Neural progenitor cell (in vitro differentiated cells): ENCODE results near the gene SRSF7. TPM values are rescaled to one million over a fixed set of nuclear protein-coding genes. Genes with fewer than 3 reads are reported as not detected.

Source experiments
- DNase-seq: peaks from one replicate; pipeline ENCODE4 v3.0.0-alpha.2; 2016; ENCODE audit warnings: low spot score
- H2AFZ ChIP-seq: fragments of 200-600 bp; sonication (generic); replicated peaks from 2 replicates; pipeline ENCODE4 v1.6.1; 2016; ENCODE audit warnings: antibody characterized with exemption
- H3F3A ChIP-seq: fragments of 200-600 bp; sonication (generic); 2 replicates; pipeline ENCODE4 v1.6.1; 2016; ENCODE audit warnings: antibody characterized with exemption, low read depth
- H3K27ac ChIP-seq: fragments of 200-600 bp; sonication (generic); 2 replicates; pipeline ENCODE4 v1.5.1; 2016; ENCODE audit warnings: mild to moderate bottlenecking
- H3K27me3 ChIP-seq: fragments of 200-600 bp; sonication (generic); 2 replicates; pipeline ENCODE4 v1.6.1; 2016; ENCODE audit warnings: mild to moderate bottlenecking, moderate library complexity
- H3K36me3 ChIP-seq: fragments of 200-600 bp; sonication (generic); 2 replicates; pipeline ENCODE4 v1.5.1; 2016
- H3K4me1 ChIP-seq: fragments of 200-600 bp; sonication (generic); 2 replicates; pipeline ENCODE4 v1.6.1; 2016; ENCODE audit warnings: mixed run types
- H3K4me2 ChIP-seq: fragments of 200-600 bp; sonication (generic); 2 replicates; pipeline ENCODE4 v1.6.1; 2016
- H3K4me3 ChIP-seq: fragments of 200-600 bp; sonication (generic); 2 replicates; pipeline ENCODE4 v1.5.1; 2016
- H3K79me2 ChIP-seq: fragments of 200-600 bp; sonication (generic); 2 replicates; pipeline ENCODE4 v1.6.1; 2016; ENCODE audit warnings: low read depth
- H3K9ac ChIP-seq: fragments of 200-600 bp; sonication (generic); 2 replicates; pipeline ENCODE4 v1.6.1; 2016
- H3K9me3 ChIP-seq: fragments of 200-600 bp; sonication (generic); 2 replicates; pipeline ENCODE4 v1.5.1; 2016; ENCODE audit warnings: low read depth
- H4K20me1 ChIP-seq: fragments of 200-600 bp; sonication (generic); 2 replicates; pipeline ENCODE4 v1.6.1; 2016; ENCODE audit warnings: low read depth
- H3K27ac Mint-ChIP-seq: 3 replicates; pipeline ENCODE4 v1.8.0; 2021; ENCODE audit warnings: mixed read lengths
- H3K27me3 Mint-ChIP-seq: 2 replicates; pipeline ENCODE4 v1.8.0; 2022; ENCODE audit warnings: low read depth, mild to moderate bottlenecking, inconsistent platforms, moderate library complexity, mixed read lengths; ENCODE audit not compliant: insufficient read depth
- H3K36me3 Mint-ChIP-seq: 3 replicates; pipeline ENCODE4 v1.8.0; 2021; ENCODE audit warnings: mixed read lengths
- H3K4me1 Mint-ChIP-seq: 3 replicates; pipeline ENCODE4 v1.8.0; 2021; ENCODE audit warnings: mixed read lengths
- H3K4me3 Mint-ChIP-seq: 3 replicates; pipeline ENCODE4 v1.8.0; 2021; ENCODE audit warnings: mild to moderate bottlenecking, moderate library complexity, mixed read lengths
- H3K9me3 Mint-ChIP-seq: 3 replicates; pipeline ENCODE4 v1.8.0; 2020; ENCODE audit warnings: mixed read lengths
- EZH2 ChIP-seq: fragments of 200-600 bp; sonication (generic); IDR thresholded peaks from 2 replicates; pipeline ENCODE4 v1.6.1; 2017; ENCODE audit warnings: antibody characterized with exemption, mild to moderate bottlenecking, moderate library complexity
- EZH2phosphoT487 ChIP-seq: fragments of 200-600 bp; sonication (generic); IDR thresholded peaks from 2 replicates; pipeline ENCODE4 v1.6.1; 2017; ENCODE audit warnings: antibody characterized with exemption
- total RNA-seq: library from RNA; depleted of rRNA; stranded (reverse); fragments of >200 nt; gene quantifications from 2 replicates; pipeline ENCODE4 v1.2.3, GENCODE V29; 2015; ENCODE audit warnings: low replicate concordance
- TF ChIP-seq, protein P1 (sequence below): fragments of 200-600 bp; sonication (generic); IDR thresholded peaks from 2 replicates; pipeline ENCODE4 v1.5.1; 2017; ENCODE audit warnings: antibody characterized with exemption, mild to moderate bottlenecking

The SRSF7 gene
- total RNA-seq, 1 donor from 2014 or later, result 307 TPM

DNA sequence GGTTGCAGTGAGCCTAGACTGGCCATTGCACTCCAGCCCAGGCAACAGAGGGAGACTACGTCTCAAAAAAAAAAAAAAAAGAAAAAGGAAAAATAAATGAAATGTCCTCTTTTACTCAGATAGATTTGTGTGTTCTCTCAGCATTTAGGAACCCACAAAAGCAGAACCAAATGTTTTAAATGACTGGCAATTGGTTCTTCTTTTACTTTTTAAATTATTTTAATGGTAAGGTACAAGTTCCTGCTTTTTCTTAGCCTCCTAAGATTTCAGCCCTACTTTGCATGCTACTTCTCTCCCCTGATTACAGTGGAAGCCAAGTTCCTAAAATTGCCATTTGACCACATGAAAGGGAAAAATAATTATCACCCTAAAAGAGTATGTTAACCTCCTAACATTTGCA is 23.5 kb downstream of the SRSF7 start:
- no peaks in the 10 kb centered on the region for H3K9me3 ChIP-seq
- H4K20me1 ChIP-seq, result no peaks in the 10 kb centered on the region
- no peaks in the 10 kb centered on the region for H3K27me3 ChIP-seq
- Mint-ChIP-seq H3K4me1 (no peaks in the 10 kb centered on the region), H3K27me3 (peaks cover 2% of the 10 kb centered on the region), H3K4me3 (no peak overlapping the region), H3K36me3 (peaks cover 5% of the 10 kb centered on the region), H3K9me3 (no peaks in the 10 kb centered on the region), H3K27ac (no peak overlapping the region)
- no peaks in the 10 kb centered on the region for H3F3A ChIP-seq
- no peak for DNase-seq
- H3K27ac ChIP-seq, result no peak overlapping the region
- no peaks in the 10 kb centered on the region for H3K36me3 ChIP-seq
- no peak overlapping the region for H3K9ac ChIP-seq
- H3K4me2 ChIP-seq, result no peak overlapping the region
- H2AFZ ChIP-seq, result no peak overlapping the region
- no peaks in the 10 kb centered on the region for H3K4me1 ChIP-seq
- H3K79me2 ChIP-seq, result no peaks in the 10 kb centered on the region
- no peak overlapping the region for H3K4me3 ChIP-seq
- TF ChIP-seq EZH2phosphoT487, result no peak
- no peak for TF ChIP-seq EZH2
- TF ChIP-seq, protein P1, sequence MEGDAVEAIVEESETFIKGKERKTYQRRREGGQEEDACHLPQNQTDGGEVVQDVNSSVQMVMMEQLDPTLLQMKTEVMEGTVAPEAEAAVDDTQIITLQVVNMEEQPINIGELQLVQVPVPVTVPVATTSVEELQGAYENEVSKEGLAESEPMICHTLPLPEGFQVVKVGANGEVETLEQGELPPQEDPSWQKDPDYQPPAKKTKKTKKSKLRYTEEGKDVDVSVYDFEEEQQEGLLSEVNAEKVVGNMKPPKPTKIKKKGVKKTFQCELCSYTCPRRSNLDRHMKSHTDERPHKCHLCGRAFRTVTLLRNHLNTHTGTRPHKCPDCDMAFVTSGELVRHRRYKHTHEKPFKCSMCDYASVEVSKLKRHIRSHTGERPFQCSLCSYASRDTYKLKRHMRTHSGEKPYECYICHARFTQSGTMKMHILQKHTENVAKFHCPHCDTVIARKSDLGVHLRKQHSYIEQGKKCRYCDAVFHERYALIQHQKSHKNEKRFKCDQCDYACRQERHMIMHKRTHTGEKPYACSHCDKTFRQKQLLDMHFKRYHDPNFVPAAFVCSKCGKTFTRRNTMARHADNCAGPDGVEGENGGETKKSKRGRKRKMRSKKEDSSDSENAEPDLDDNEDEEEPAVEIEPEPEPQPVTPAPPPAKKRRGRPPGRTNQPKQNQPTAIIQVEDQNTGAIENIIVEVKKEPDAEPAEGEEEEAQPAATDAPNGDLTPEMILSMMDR, result no peak

DNA sequence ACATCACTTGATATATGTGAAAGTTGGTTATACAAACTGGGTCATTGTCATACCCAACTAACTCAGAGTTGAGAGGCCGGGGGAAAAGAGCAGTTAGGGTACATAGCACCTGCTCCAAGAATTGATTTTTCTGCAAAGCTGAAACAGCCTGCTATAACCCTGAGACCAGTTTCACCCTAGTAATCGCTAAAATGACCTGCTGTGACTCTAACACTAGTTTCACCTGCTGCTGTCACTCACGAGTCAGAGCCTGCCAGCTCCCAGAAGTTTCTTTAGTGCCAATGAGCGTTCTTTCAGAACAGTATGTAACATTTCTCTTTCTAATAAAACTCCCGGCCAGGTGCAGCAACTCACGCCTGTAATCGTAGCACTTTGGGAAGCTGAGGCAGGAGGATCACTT is 28.0 kb downstream of the SRSF7 start:
- TF ChIP-seq, protein P1, result no peak
- TF ChIP-seq EZH2phosphoT487 (no peak), EZH2 (no peak)
- Histone ChIP-seq H3K9ac (no peak overlapping the region), H3K9me3 (no peaks in the 10 kb centered on the region), H3K79me2 (no peaks in the 10 kb centered on the region), H3K27me3 (no peaks in the 10 kb centered on the region), H3K4me3 (no peak overlapping the region), H3K4me2 (no peak overlapping the region), H3K4me1 (no peaks in the 10 kb centered on the region), H3K27ac (no peak overlapping the region), H2AFZ (no peak overlapping the region), H3K36me3 (no peaks in the 10 kb centered on the region), H4K20me1 (no peaks in the 10 kb centered on the region), H3F3A (no peaks in the 10 kb centered on the region)
- no peaks in the 10 kb centered on the region for H3K9me3 Mint-ChIP-seq
- no peak overlapping the region for H3K4me3 Mint-ChIP-seq
- H3K27ac Mint-ChIP-seq, result peak overlapping the region; percentile 14
- no peaks in the 10 kb centered on the region for H3K27me3 Mint-ChIP-seq
- no peak for DNase-seq
- peaks cover 5% of the 10 kb centered on the region for H3K36me3 Mint-ChIP-seq
- no peaks in the 10 kb centered on the region for H3K4me1 Mint-ChIP-seq

DNA sequence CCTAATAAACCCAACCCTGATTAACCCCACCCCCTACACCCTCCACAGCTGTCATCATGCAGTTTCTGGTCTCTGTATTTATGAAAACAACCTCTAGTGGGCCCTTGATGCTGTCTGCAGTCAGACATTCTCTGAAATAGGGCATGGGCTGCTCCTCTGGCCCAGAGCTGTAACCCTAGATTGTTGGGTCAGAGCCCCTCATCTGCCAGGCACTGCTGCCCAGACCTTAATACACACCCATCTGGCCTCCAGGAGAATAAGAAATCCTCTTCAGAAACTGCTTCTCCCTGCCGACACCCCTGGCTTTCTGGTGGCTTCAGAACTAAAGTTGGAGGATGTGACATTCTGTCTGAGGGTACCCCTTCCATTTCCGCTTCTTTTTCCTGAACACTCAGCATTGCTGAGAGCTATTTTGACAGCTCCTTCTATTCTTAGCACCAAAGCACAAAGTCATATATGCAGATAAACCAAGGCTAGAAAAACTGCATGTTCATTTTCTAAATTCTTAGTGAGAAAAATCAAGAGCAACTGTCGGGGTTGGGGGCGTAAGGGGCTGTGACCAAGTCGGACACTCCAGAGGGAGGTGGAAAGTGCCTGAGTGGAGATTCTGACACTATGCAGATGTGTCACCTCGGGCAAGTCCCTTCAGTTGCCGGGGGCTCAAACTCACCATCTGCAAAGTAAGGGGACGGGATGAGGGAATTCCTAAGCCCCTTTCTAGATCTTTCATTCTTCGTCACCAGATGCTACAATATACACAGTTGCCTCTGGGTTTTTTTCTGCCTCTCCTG is 28.7 kb downstream of the SRSF7 start:
- Mint-ChIP-seq H3K9me3 (no peaks in the 10 kb centered on the region), H3K36me3 (peaks cover 5% of the 10 kb centered on the region), H3K27me3 (no peaks in the 10 kb centered on the region), H3K4me3 (no peak overlapping the region), H3K27ac (peak overlapping the region; percentile 14), H3K4me1 (no peaks in the 10 kb centered on the region)
- Histone ChIP-seq H3K4me3 (no peak overlapping the region), H4K20me1 (no peaks in the 10 kb centered on the region), H3K27ac (no peak overlapping the region), H3K79me2 (no peaks in the 10 kb centered on the region), H3K27me3 (no peaks in the 10 kb centered on the region), H3F3A (no peaks in the 10 kb centered on the region), H3K36me3 (no peaks in the 10 kb centered on the region), H3K4me1 (no peaks in the 10 kb centered on the region), H3K4me2 (no peak overlapping the region), H3K9me3 (no peaks in the 10 kb centered on the region), H3K9ac (no peak overlapping the region), H2AFZ (no peak overlapping the region)
- no peak for TF ChIP-seq EZH2phosphoT487
- DNase-seq, result no peak

GRCh38 chr2:38720613-38721241 is 30.4 kb downstream of the SRSF7 start:
- no peaks in the 10 kb centered on the region for H3F3A ChIP-seq
- Mint-ChIP-seq H3K27me3 (no peaks in the 10 kb centered on the region), H3K36me3 (peaks cover 7% of the 10 kb centered on the region), H3K4me1 (no peaks in the 10 kb centered on the region), H3K27ac (no peak overlapping the region), H3K4me3 (no peak overlapping the region), H3K9me3 (no peaks in the 10 kb centered on the region)
- DNase-seq, result no peak
- H2AFZ ChIP-seq, result no peak overlapping the region
- no peaks in the 10 kb centered on the region for H3K79me2 ChIP-seq
- no peak overlapping the region for H3K4me3 ChIP-seq
- H4K20me1 ChIP-seq, result no peaks in the 10 kb centered on the region
- H3K4me2 ChIP-seq, result no peak overlapping the region
- no peak overlapping the region for H3K27ac ChIP-seq
- no peak for TF ChIP-seq EZH2phosphoT487
- TF ChIP-seq EZH2, result no peak
- TF ChIP-seq, protein P1, result no peak
- H3K9me3 ChIP-seq, result no peaks in the 10 kb centered on the region
- H3K36me3 ChIP-seq, result no peaks in the 10 kb centered on the region
- H3K9ac ChIP-seq, result no peak overlapping the region
- no peaks in the 10 kb centered on the region for H3K27me3 ChIP-seq
- no peaks in the 10 kb centered on the region for H3K4me1 ChIP-seq
